Tibial artery (tissue), 4 donors: ENCODE results near the gene PARP2.

ENCODE experiments used
- DNase-seq, 2 donors: peaks; one replicate each; pipeline ENCODE4 v3.0.0-alpha.2; 2019
- H3K27ac ChIP-seq, 2 donors: fragments of 200-600 bp; sonication (generic) in 1 of 2; 1 replicate in 1 of 2; 2 replicates in 1 of 2; pipeline ENCODE4 v1.5.1; 2018 to 2019; ENCODE audit warnings: mild to moderate bottlenecking in 1 of 2
- H3K27me3 ChIP-seq, 2 donors: fragments of 200-600 bp; sonication (generic) in 1 of 2; one replicate each; pipeline versions ENCODE4 v1.5.1 to v1.6.0; 2016 to 2019
- H3K36me3 ChIP-seq, 3 donors: fragments of 200-600 bp; sonication (generic) in 2 of 3; one replicate each; pipeline ENCODE4 v1.5.1; 2016 to 2019; ENCODE audit warnings: mild to moderate bottlenecking in 2 of 3
- H3K4me1 ChIP-seq, 4 donors: fragments of 200-600 bp; sonication (generic) in 2 of 4; 1 replicate in 3 of 4; 2 replicates in 1 of 4; pipeline ENCODE4 v1.5.1; 2016 to 2019
- H3K4me3 ChIP-seq, 2 donors: fragments of 200-600 bp; sonication (generic) in 1 of 2; 1 replicate in 1 of 2; 2 replicates in 1 of 2; pipeline ENCODE4 v1.5.1; 2018 to 2019; ENCODE audit warnings: mild to moderate bottlenecking in 2 of 2
- H3K9me3 ChIP-seq, 3 donors: fragments of 200-600 bp; sonication (generic) in 1 of 3; one replicate each; pipeline ENCODE4 v1.5.1; 2016 to 2019
- CTCF ChIP-seq, 2 experiments: fragments of 200-600 bp in 1 of 2; fragments of 450-650 bp in 1 of 2; IDR thresholded peaks; one replicate each; pipeline ENCODE4 v1.5.1; 2017 to 2019; ENCODE audit warnings: antibody characterized with exemption in 2 of 2, mild to moderate bottlenecking in 1 of 2, moderate library complexity in 1 of 2
- intact Hi-C: fragments of 100-400 bp; cut with DNase I; formaldehyde crosslinking; loops from one replicate; pipeline ENCODE4 v1.15.0; 2023; ENCODE audit warnings: low total_unique reads

Gene PARP2

GRCh38 chr14:20400589-20400964 is 57.1 kb downstream of the PARP2 start:
- H3K4me3 ChIP-seq, result no peak overlapping the region
- H3K4me1 ChIP-seq, result peaks cover 0 to 4% (median 0%) of the 10 kb centered on the region in 4 donors
- no peak overlapping the region for H3K27ac ChIP-seq
- DNase-seq, result no peak
- TF ChIP-seq CTCF (IDR thresholded peaks at IDR 0.05), result no peak
- peaks cover 78 to 95% (median 92%) of the 10 kb centered on the region in 3 donors for H3K36me3 ChIP-seq
- H3K9me3 ChIP-seq, result no peaks in the 10 kb centered on the region
- H3K27me3 ChIP-seq, result no peaks in the 10 kb centered on the region
- intact Hi-C loops, result no loop called here

GRCh38 chr14:20400965-20401593 is 57.6 kb downstream of the PARP2 start:
- Histone ChIP-seq H3K27ac (no peak overlapping the region), H3K27me3 (no peaks in the 10 kb centered on the region), H3K4me3 (no peak overlapping the region), H3K4me1 (peaks cover 0 to 4% (median 0%) of the 10 kb centered on the region in 4 donors), H3K36me3 (peaks cover 77 to 95% (median 91%) of the 10 kb centered on the region in 3 donors), H3K9me3 (no peaks in the 10 kb centered on the region)
- intact Hi-C loops, result no loop called here
- DNase-seq, result no peak
- TF ChIP-seq CTCF (IDR thresholded peaks at IDR 0.05), result no peak

- Histone ChIP-seq H3K36me3 (peaks cover 83 to 95% (median 89%) of the 10 kb centered on the region in 3 donors), H3K4me3 (no peak overlapping the region), H3K27me3 (no peaks in the 10 kb centered on the region), H3K4me1 (peaks cover 0 to 4% (median 0%) of the 10 kb centered on the region in 4 donors), H3K9me3 (no peaks in the 10 kb centered on the region), H3K27ac (no peak overlapping the region)
- no peak for DNase-seq
- TF ChIP-seq CTCF (IDR thresholded peaks at IDR 0.05), result no peak
- intact Hi-C loops, result no loop called here
These were observed 60.1 kb downstream of the PARP2 start for GRCh38 chr14:20403521-20403920.
